ENCODE results near the gene FOXR2. TPM values are rescaled to one million over a fixed set of nuclear protein-coding genes. Genes with fewer than 3 reads are reported as not detected.

Gene FOXR2
- total RNA-seq, 1 experiment from 2014 or later, result not detected

DNA sequence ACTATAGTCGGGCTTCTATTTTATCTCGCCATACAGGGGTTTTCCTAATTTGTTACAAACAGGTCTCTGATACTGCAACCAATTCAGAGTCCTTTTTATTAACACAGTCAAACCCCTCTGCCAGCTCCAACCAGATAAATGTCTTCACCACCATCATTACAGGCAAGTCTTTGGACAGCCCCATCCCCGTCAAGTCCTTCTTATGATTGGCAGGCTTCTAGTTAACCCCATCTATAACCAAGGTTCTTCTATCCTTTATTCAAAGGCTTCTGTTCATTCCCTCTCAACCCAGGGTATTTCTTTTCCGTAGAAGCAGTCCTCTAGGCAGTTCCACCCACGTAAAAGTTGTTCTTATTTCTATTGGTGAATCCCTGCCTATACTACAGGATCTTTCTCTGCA lies 29.9 kb upstream of the FOXR2 start:
- BruUV-seq (replicated peaks), result no TSS peak
- Histone ChIP-seq H3K27me3 (replicated peaks; ENCODE audit: control insufficient read depth, insufficient read depth, low read length) (no peaks in the 10 kb centered on the region), H3K4me1 (no peaks in the 10 kb centered on the region), H3K36me3 (ENCODE audit: control insufficient read depth, insufficient read depth, low read length) (no peaks in the 10 kb centered on the region), H3K4me3 (ENCODE audit: low read depth, low read length) (no peak overlapping the region), H3K9me3 (no peaks in the 10 kb centered on the region)
- H3K4me3 Mint-ChIP-seq (ENCODE audit: unreplicated experiment), result no peak overlapping the region
- intact Hi-C loops (cut with micrococcal nuclease; ENCODE audit: unreplicated experiment), result no loop called here
- no peak overlapping the region for H3K27ac Mint-ChIP-seq (ENCODE audit: unreplicated experiment)
- H3K4me1 Mint-ChIP-seq (ENCODE audit: low read depth, unreplicated experiment), result no peaks in the 10 kb centered on the region
- no peak for DNase-seq
- ChIA-PET POLR2A (no interaction called here), CTCF (no interaction called here)
- TF ChIP-seq, protein P1, sequence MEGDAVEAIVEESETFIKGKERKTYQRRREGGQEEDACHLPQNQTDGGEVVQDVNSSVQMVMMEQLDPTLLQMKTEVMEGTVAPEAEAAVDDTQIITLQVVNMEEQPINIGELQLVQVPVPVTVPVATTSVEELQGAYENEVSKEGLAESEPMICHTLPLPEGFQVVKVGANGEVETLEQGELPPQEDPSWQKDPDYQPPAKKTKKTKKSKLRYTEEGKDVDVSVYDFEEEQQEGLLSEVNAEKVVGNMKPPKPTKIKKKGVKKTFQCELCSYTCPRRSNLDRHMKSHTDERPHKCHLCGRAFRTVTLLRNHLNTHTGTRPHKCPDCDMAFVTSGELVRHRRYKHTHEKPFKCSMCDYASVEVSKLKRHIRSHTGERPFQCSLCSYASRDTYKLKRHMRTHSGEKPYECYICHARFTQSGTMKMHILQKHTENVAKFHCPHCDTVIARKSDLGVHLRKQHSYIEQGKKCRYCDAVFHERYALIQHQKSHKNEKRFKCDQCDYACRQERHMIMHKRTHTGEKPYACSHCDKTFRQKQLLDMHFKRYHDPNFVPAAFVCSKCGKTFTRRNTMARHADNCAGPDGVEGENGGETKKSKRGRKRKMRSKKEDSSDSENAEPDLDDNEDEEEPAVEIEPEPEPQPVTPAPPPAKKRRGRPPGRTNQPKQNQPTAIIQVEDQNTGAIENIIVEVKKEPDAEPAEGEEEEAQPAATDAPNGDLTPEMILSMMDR (IDR thresholded peaks at IDR 0.05; ENCODE audit: insufficient read depth in 1 of 2, low read depth in 1 of 2, low read length in 1 of 2, severe bottlenecking in 1 of 2, unreplicated experiment in 1 of 2), result no peak
- H3K27me3 Mint-ChIP-seq (ENCODE audit: insufficient read depth, unreplicated experiment), result no peaks in the 10 kb centered on the region
- no peaks in the 10 kb centered on the region for H3K9me3 Mint-ChIP-seq (ENCODE audit: unreplicated experiment)
- no peaks in the 10 kb centered on the region for H3K36me3 Mint-ChIP-seq (ENCODE audit: insufficient read depth, unreplicated experiment)

GRCh38 chrX:55593756-55594257 lies 29.4 kb upstream of the FOXR2 start:
- no peaks in the 10 kb centered on the region for H3K9me3 Mint-ChIP-seq (ENCODE audit: unreplicated experiment)

DNA sequence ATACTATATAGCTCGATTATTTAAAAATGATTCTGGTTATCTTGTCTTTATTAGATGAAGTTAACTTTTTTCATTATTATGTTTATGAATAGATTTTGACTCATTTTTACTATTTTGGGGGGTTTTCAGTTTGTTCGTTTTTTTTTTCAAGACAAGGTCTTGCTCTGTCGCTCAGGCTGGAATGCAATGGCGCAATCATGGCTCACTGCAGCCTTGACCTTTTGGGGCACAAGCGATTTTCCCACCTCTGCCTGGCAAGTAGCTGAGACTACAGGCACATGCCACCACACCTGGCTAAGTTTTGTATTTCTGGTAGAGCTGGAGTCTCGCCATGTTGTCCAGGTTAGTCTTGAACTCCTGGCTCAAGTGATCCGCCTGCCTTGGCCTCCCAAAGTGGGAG lies 24.9 kb upstream of the FOXR2 start:
- no TSS peak for BruUV-seq (replicated peaks)
- intact Hi-C loops (cut with micrococcal nuclease; ENCODE audit: unreplicated experiment), result no loop called here
- DNase-seq, result no peak
- H3K36me3 Mint-ChIP-seq (ENCODE audit: insufficient read depth, unreplicated experiment), result no peaks in the 10 kb centered on the region
- no peaks in the 10 kb centered on the region for H3K4me1 ChIP-seq
- H3K27ac Mint-ChIP-seq (ENCODE audit: unreplicated experiment), result no peak overlapping the region
- ChIA-PET POLR2A (no interaction called here), CTCF (no interaction called here)
- H3K4me1 Mint-ChIP-seq (ENCODE audit: low read depth, unreplicated experiment), result no peaks in the 10 kb centered on the region
- H3K36me3 ChIP-seq (ENCODE audit: control insufficient read depth, insufficient read depth, low read length), result no peaks in the 10 kb centered on the region
- H3K4me3 Mint-ChIP-seq (ENCODE audit: unreplicated experiment), result no peak overlapping the region
- H3K9me3 ChIP-seq, result no peaks in the 10 kb centered on the region
- peaks cover 5% of the 10 kb centered on the region for H3K27me3 Mint-ChIP-seq (ENCODE audit: insufficient read depth, unreplicated experiment)
- TF ChIP-seq, protein P1 (IDR thresholded peaks at IDR 0.05; ENCODE audit: insufficient read depth in 1 of 2, low read depth in 1 of 2, low read length in 1 of 2, severe bottlenecking in 1 of 2, unreplicated experiment in 1 of 2), result no peak
- H3K9me3 Mint-ChIP-seq (ENCODE audit: unreplicated experiment), result no peaks in the 10 kb centered on the region
- no peak overlapping the region for H3K4me3 ChIP-seq (ENCODE audit: low read depth, low read length)
- H3K27me3 ChIP-seq (replicated peaks; ENCODE audit: control insufficient read depth, insufficient read depth, low read length), result no peaks in the 10 kb centered on the region

More at GRCh38 chrX:55593756-55594257, 29.4 kb upstream of the FOXR2 start:
- ChIA-PET CTCF (no interaction called here), POLR2A (no interaction called here)
- Mint-ChIP-seq H3K4me3 (ENCODE audit: unreplicated experiment) (no peak overlapping the region), H3K27ac (ENCODE audit: unreplicated experiment) (no peak overlapping the region), H3K27me3 (ENCODE audit: insufficient read depth, unreplicated experiment) (no peaks in the 10 kb centered on the region), H3K4me1 (ENCODE audit: low read depth, unreplicated experiment) (no peaks in the 10 kb centered on the region), H3K36me3 (ENCODE audit: insufficient read depth, unreplicated experiment) (no peaks in the 10 kb centered on the region)
- H3K36me3 ChIP-seq (ENCODE audit: control insufficient read depth, insufficient read depth, low read length), result no peaks in the 10 kb centered on the region
- TF ChIP-seq, protein P1 (IDR thresholded peaks at IDR 0.05; ENCODE audit: insufficient read depth in 1 of 2, low read depth in 1 of 2, low read length in 1 of 2, severe bottlenecking in 1 of 2, unreplicated experiment in 1 of 2), result no peak
- no TSS peak for BruUV-seq (replicated peaks)
- H3K27me3 ChIP-seq (replicated peaks; ENCODE audit: control insufficient read depth, insufficient read depth, low read length), result no peaks in the 10 kb centered on the region
- no peaks in the 10 kb centered on the region for H3K9me3 ChIP-seq
- no peak for DNase-seq
- no peak overlapping the region for H3K4me3 ChIP-seq (ENCODE audit: low read depth, low read length)
- intact Hi-C loops (cut with micrococcal nuclease; ENCODE audit: unreplicated experiment), result no loop called here
- no peaks in the 10 kb centered on the region for H3K4me1 ChIP-seq

Measured in Caco-2 (cell line).